Measurements from ENCODE around the gene NSDHL. TPM values are rescaled to one million over a fixed set of nuclear protein-coding genes. Genes with fewer than 3 reads are reported as not detected.

NSDHL gene
- polyA plus RNA-seq, 3 donors = 8.2 to 21.3 (median 19.9) TPM

- no peak overlapping the region for H3K9ac ChIP-seq (ENCODE audit: insufficient read depth, low read length, poor library complexity, severe bottlenecking)
- H3K4me3 ChIP-seq (replicated peaks in 1 of 3; ENCODE audit: low read depth in 2 of 3, low read length in 3 of 3) = no peak overlapping the region
- no peak overlapping the region for H3K4me2 ChIP-seq (replicated peaks; ENCODE audit: extremely low read depth, low read length, poor library complexity, severe bottlenecking)
- DNase-seq = no peak
- H3K27me3 ChIP-seq (ENCODE audit: control insufficient read depth in 2 of 2, insufficient read depth in 2 of 2, low read length in 2 of 2) = no peaks in the 10 kb centered on the region
- no peak overlapping the region for H3K4me3 Mint-ChIP-seq
- peaks cover 0 to 1% (median 0%) of the 10 kb centered on the region in 7 donors for H3K9me3 Mint-ChIP-seq
- H3K4me1 ChIP-seq (ENCODE audit: control insufficient read depth in 1 of 2, insufficient read depth in 2 of 2, low read length in 2 of 2) = no peaks in the 10 kb centered on the region
- peaks cover 0 to 5% (median 0%) of the 10 kb centered on the region in 3 donors for H3K27me3 Mint-ChIP-seq (ENCODE audit: low read depth in 3 of 3)
- no peak overlapping the region for H3K27ac ChIP-seq (ENCODE audit: low read depth in 1 of 2, low read length in 2 of 2)
- intact Hi-C loops (cut with micrococcal nuclease) = no loop called here
- H4K20me1 ChIP-seq (ENCODE audit: insufficient read depth, low read length) = no peaks in the 10 kb centered on the region
- peak overlapping the region in 2 of 7 donors; percentile 4 to 15 for H3K27ac Mint-ChIP-seq
- H2AFZ ChIP-seq (ENCODE audit: insufficient read depth, low read depth, low read length, poor library complexity, severe bottlenecking) = no peak overlapping the region
- H3K36me3 ChIP-seq (replicated peaks in 1 of 2; ENCODE audit: control insufficient read depth in 1 of 2, insufficient read depth in 2 of 2, low read length in 2 of 2) = peaks cover 33 to 58% of the 10 kb centered on the region in 2 donors
- H3K36me3 Mint-ChIP-seq = peaks cover 39 to 60% of the 10 kb centered on the region in 2 donors
- WGBS (ENCODE audit: insufficient coverage) = no CpG with 5 or more reads among the region's 7 CpGs
- no peaks in the 10 kb centered on the region for H3K79me2 ChIP-seq (ENCODE audit: insufficient read depth, low read length)
- H3K9me3 ChIP-seq (replicated peaks in 1 of 2; ENCODE audit: control insufficient read depth in 1 of 2, insufficient read depth in 1 of 2, low read length in 2 of 2) = no peaks in the 10 kb centered on the region
- no peak for TF ChIP-seq CTCF (IDR thresholded peaks at IDR 0.05)
- no peaks in the 10 kb centered on the region for H3K4me1 Mint-ChIP-seq
Observed at GRCh38 chrX:152853986-152854385, 23.1 kb downstream of the NSDHL start.

- H3K9ac ChIP-seq (ENCODE audit: insufficient read depth, low read length, poor library complexity, severe bottlenecking) = no peak overlapping the region
- Mint-ChIP-seq H3K36me3 (peaks cover 53 to 58% of the 10 kb centered on the region in 2 donors), H3K4me3 (no peak overlapping the region), H3K9me3 (peaks cover 0 to 3% (median 0%) of the 10 kb centered on the region in 7 donors), H3K27ac (no peak overlapping the region), H3K27me3 (ENCODE audit: low read depth in 3 of 3) (peaks cover 0 to 3% (median 0%) of the 10 kb centered on the region in 3 donors), H3K4me1 (no peaks in the 10 kb centered on the region)
- H3K27me3 ChIP-seq (ENCODE audit: control insufficient read depth in 2 of 2, insufficient read depth in 2 of 2, low read length in 2 of 2) = no peaks in the 10 kb centered on the region
- no peak for TF ChIP-seq CTCF (IDR thresholded peaks at IDR 0.05)
- H3K79me2 ChIP-seq (ENCODE audit: insufficient read depth, low read length) = no peaks in the 10 kb centered on the region
- intact Hi-C loops (cut with micrococcal nuclease) = no loop called here
- no peak overlapping the region for H3K4me3 ChIP-seq (replicated peaks in 1 of 3; ENCODE audit: low read depth in 2 of 3, low read length in 3 of 3)
- WGBS (ENCODE audit: insufficient coverage) = no CpG with 5 or more reads among the region's 3 CpGs
- no peaks in the 10 kb centered on the region for H4K20me1 ChIP-seq (ENCODE audit: insufficient read depth, low read length)
- H3K4me1 ChIP-seq (ENCODE audit: control insufficient read depth in 1 of 2, insufficient read depth in 2 of 2, low read length in 2 of 2) = no peaks in the 10 kb centered on the region
- H3K4me2 ChIP-seq (replicated peaks; ENCODE audit: extremely low read depth, low read length, poor library complexity, severe bottlenecking) = no peak overlapping the region
- H3K27ac ChIP-seq (ENCODE audit: low read depth in 1 of 2, low read length in 2 of 2) = no peak overlapping the region
- H3K9me3 ChIP-seq (replicated peaks in 1 of 2; ENCODE audit: control insufficient read depth in 1 of 2, insufficient read depth in 1 of 2, low read length in 2 of 2) = no peaks in the 10 kb centered on the region
- no peak overlapping the region for H2AFZ ChIP-seq (ENCODE audit: insufficient read depth, low read depth, low read length, poor library complexity, severe bottlenecking)
- H3K36me3 ChIP-seq (replicated peaks in 1 of 2; ENCODE audit: control insufficient read depth in 1 of 2, insufficient read depth in 2 of 2, low read length in 2 of 2) = peaks cover 48 to 64% of the 10 kb centered on the region in 2 donors
- DNase-seq = no peak
Observed at GRCh38 chrX:152861116-152861515, 30.3 kb downstream of the NSDHL start.
